GM12878 (cell line): ENCODE measurements around the gene KCNH5. TPM values are rescaled to one million over a fixed set of nuclear protein-coding genes. Genes with fewer than 3 reads are reported as not detected.

Experiments
- ATAC-seq: fragments of 200-7000 bp; cut with Tn5 transposase; 3 replicates; pipeline ENCODE4 v1.9.1; 2020; ENCODE audit warnings: mild to moderate bottlenecking, moderate library complexity
- BruUV-seq: library from RNA; stranded (reverse); fragments of 400-500 nt; replicated peaks from 2 replicates; lab custom pipeline; 2021; lab: Mats Ljungman, UMichigan
- CTCF ChIA-PET: fragments of 300-600 bp; sonication (Branson Sonifier 250); formaldehyde crosslinking; extraction: SDS; loops from one replicate; lab custom pipeline; 2021; ENCODE audit warnings: inconsistent platforms; lab: Yijun Ruan, JAX
- POLR2A ChIA-PET: fragments of 350-600 bp; formaldehyde crosslinking; extraction: SDS; loops from one replicate; lab custom pipeline; 2021; ENCODE audit warnings: inconsistent platforms; lab: Charles Lee
- RAD21 ChIA-PET: fragments of 300-600 bp; sonication (Branson Sonifier 250); formaldehyde crosslinking; loops from one replicate; lab custom pipeline; 2023; ENCODE audit warnings: antibody characterized with exemption; ENCODE audit not compliant: unreplicated experiment; lab: Charles Lee
- SMC1A ChIA-PET: fragments of 300-600 bp; sonication (Branson Sonifier 250); formaldehyde crosslinking; loops from one replicate; lab custom pipeline; 2023; ENCODE audit not compliant: unreplicated experiment, uncharacterized antibody; lab: Charles Lee
- DNase-seq: peaks from one replicate; pipeline ENCODE4 v3.0.0-alpha.2; 2011; ENCODE audit warnings: low read depth, low spot score
- FAIRE-seq: peaks from 3 replicates; lab custom pipeline; 2011; peaks lifted over from hg19 to GRCh38; lab: Jason Lieb, UNC
- H2AFZ ChIP-seq: 2 replicates; pipeline ENCODE4 v1.6.0; 2011; ENCODE audit warnings: low read depth, low read length, control low read depth; ENCODE audit not compliant: control insufficient read depth
- H3K27ac ChIP-seq: 2 replicates; pipeline ENCODE4 v1.5.1; 2011; ENCODE audit warnings: control low read depth; ENCODE audit not compliant: control insufficient read depth, insufficient read depth
- H3K27me3 ChIP-seq, 2 experiments: replicated peaks in 1 of 2; 2 replicates each; pipeline versions ENCODE4 v1.6.0 to v1.6.1; 2011; ENCODE audit warnings: low read length in 1 of 2; ENCODE audit not compliant: control insufficient read depth in 2 of 2, insufficient read depth in 2 of 2
- H3K36me3 ChIP-seq, 2 experiments: 2 replicates each; pipeline ENCODE4 v1.5.1; 2011; ENCODE audit warnings: low read length in 1 of 2; ENCODE audit not compliant: control insufficient read depth in 2 of 2, insufficient read depth in 2 of 2
- H3K4me1 ChIP-seq: 2 replicates; pipeline ENCODE4 v1.6.1; 2011; ENCODE audit warnings: mild to moderate bottlenecking, low read length, moderate library complexity, mixed read lengths; ENCODE audit not compliant: control insufficient read depth, insufficient read depth
- H3K4me2 ChIP-seq: 2 replicates; pipeline ENCODE4 v1.6.0; 2011; ENCODE audit warnings: control low read depth; ENCODE audit not compliant: control insufficient read depth, insufficient read depth
- H3K4me3 ChIP-seq: fragments of 200-600 bp; sonication (generic); 2 replicates; pipeline ENCODE4 v1.5.1; 2016
- H3K79me2 ChIP-seq: 2 replicates; pipeline ENCODE4 v1.6.0; 2011; ENCODE audit warnings: low read length; ENCODE audit not compliant: control insufficient read depth, insufficient read depth
- H3K9ac ChIP-seq: 2 replicates; pipeline ENCODE4 v1.8.0; 2011; ENCODE audit warnings: low read length, control low read depth, mixed read lengths; ENCODE audit not compliant: control insufficient read depth, insufficient read depth
- H3K9me3 ChIP-seq: replicated peaks from 3 replicates; pipeline ENCODE4 v1.5.1; 2011; ENCODE audit warnings: mild to moderate bottlenecking, low read length; ENCODE audit not compliant: control insufficient read depth, insufficient read depth
- H4K20me1 ChIP-seq: 2 replicates; pipeline ENCODE4 v1.6.0; 2011; ENCODE audit not compliant: control insufficient read depth, insufficient read depth
- BRCA1 ChIP-seq: IDR thresholded peaks from 2 replicates; pipeline ENCODE4 v1.6.1; 2011; ENCODE audit warnings: low read depth, low read length, improper control_type of control experiment
- JUNB ChIP-seq: IDR thresholded peaks from 2 replicates; pipeline ENCODE4 v1.6.1; 2016; ENCODE audit warnings: antibody characterized with exemption, mild to moderate bottlenecking
- PML ChIP-seq: IDR thresholded peaks from 2 replicates; pipeline ENCODE4 v1.6.1; 2012; ENCODE audit warnings: low read length, inconsistent platforms
- RAD51 ChIP-seq: fragments of 450-650 bp; IDR thresholded peaks from 2 replicates; pipeline ENCODE4 v1.6.1; 2016; ENCODE audit warnings: moderate library complexity, mild to moderate bottlenecking, inconsistent platforms
- SMAD1 ChIP-seq: fragments of 450-650 bp; IDR thresholded peaks from 2 replicates; pipeline ENCODE4 v1.6.1; 2018; ENCODE audit warnings: mild to moderate bottlenecking, low read depth; ENCODE audit not compliant: partially characterized antibody
- SMC3 ChIP-seq: IDR thresholded peaks from 2 replicates; pipeline ENCODE4 v1.6.1; 2011; ENCODE audit warnings: low read length, improper control_type of control experiment, borderline replicate concordance
- SREBF1 ChIP-seq: IDR thresholded peaks from 2 replicates; pipeline ENCODE4 v1.6.1; 2012; ENCODE audit warnings: mild to moderate bottlenecking, low read length
- STAT1 ChIP-seq: fragments of 450-650 bp; conservative IDR thresholded peaks from 2 replicates; pipeline ENCODE4 v1.6.1; 2014; ENCODE audit warnings: antibody characterized with exemption, mild to moderate bottlenecking
- WRNIP1 ChIP-seq: IDR thresholded peaks from 2 replicates; pipeline ENCODE4 v1.6.1; 2011; ENCODE audit warnings: low read depth, low read length, improper control_type of control experiment, borderline replicate concordance
- ZNF384 ChIP-seq: IDR thresholded peaks from 2 replicates; pipeline ENCODE4 v1.6.1; 2012; ENCODE audit warnings: low read depth, mild to moderate bottlenecking, low read length, improper control_type of control experiment, borderline replicate concordance
- WGBS: methylation state at CpG from one replicate; pipeline ENCODE4 v1.1.6; 2016; ENCODE audit warnings: low lambda C conversion rate; ENCODE audit not compliant: insufficient replicate concordance, insufficient coverage; ENCODE audit errors: missing lambda C conversion rate; 5-methylcytosine and 5-hydroxymethylcytosine counted together
- in situ Hi-C: fragments of 300-500 bp; cut with MboI; formaldehyde crosslinking; loops from 9 replicates; pipeline ENCODE4 v1.14.3; 2018; ENCODE audit warnings: mixed read lengths
- intact Hi-C: fragments of 100-400 bp; cut with micrococcal nuclease; formaldehyde crosslinking; loops from one replicate; pipeline ENCODE4 v1.14.2; 2022; ENCODE audit not compliant: unreplicated experiment
- polyA plus RNA-seq, 11 experiments: library from polyadenylated mRNA; depleted of rRNA in 4 of 11; unstranded in 6 of 11; stranded (reverse) in 5 of 11; fragments of >200 nt; fragmentation: Nextera tagmentation in 4 of 11; fragmentation: Illumina TruSeq in 1 of 11; extraction: Ambion mirVana in 4 of 11; extraction: Trizol in 1 of 11; gene quantifications; 1 replicate in 1 of 11; 2 replicates in 10 of 11; pipeline versions ENCODE4 v1.2.1 to v1.2.3, GENCODE V29; 2011 to 2016; ENCODE audit warnings: inconsistent platforms in 2 of 11, missing spikeins in 2 of 11, low read depth in 1 of 11
- total RNA-seq, 4 experiments: library from RNA; depleted of rRNA in 3 of 4; stranded (reverse); fragments of >200 nt in 3 of 4; fragmentation: Illumina TruSeq in 1 of 4; extraction: Trizol in 1 of 4; gene quantifications; 2 replicates each; pipeline versions ENCODE4 v1.2.1 to v1.2.3, GENCODE V29; 2013 to 2021
- TF ChIP-seq, protein P1 (sequence below): IDR thresholded peaks from 2 replicates; pipeline ENCODE4 v1.6.1; 2012; ENCODE audit warnings: low read depth, low read length, improper control_type of control experiment
- TF ChIP-seq, protein P2 (sequence below): IDR thresholded peaks from 2 replicates; pipeline ENCODE4 v1.6.1; 2012; ENCODE audit warnings: mild to moderate bottlenecking, low read depth, low read length

The KCNH5 gene
- total and polyA plus RNA-seq, 10 of the 15 experiments (the other 5 are each of a cell fraction or from before 2014, with no cell fraction given): under 0.01 to 0.04 (median 0.04) TPM; not detected in 7

DNA sequence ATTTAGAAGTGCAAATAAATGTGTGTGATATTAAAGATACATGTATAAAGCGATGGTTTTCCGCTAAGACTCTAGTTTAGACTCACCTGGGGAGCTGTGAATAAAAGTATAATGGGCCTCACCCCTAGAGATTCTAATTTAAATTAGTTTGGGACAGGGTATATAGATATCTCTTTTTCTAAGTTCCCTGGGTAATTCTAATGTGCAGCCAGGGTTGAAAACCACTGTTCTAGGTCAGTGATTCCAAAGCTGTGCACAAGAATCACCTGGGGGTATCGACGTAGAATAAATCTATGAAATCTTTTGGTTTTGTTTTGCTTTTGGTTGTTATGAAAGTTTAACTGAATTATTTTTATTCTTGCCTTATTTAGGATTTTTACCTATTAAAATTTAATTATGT is 302.1 kb downstream of the KCNH5 start:
- Histone ChIP-seq H3K79me2 (no peaks in the 10 kb centered on the region), H3K9me3 (no peaks in the 10 kb centered on the region), H3K4me3 (no peak overlapping the region), H2AFZ (no peak overlapping the region), H3K9ac (no peak overlapping the region), H3K27me3 (no peaks in the 10 kb centered on the region), H3K27ac (no peak overlapping the region), H3K4me1 (no peaks in the 10 kb centered on the region), H4K20me1 (no peaks in the 10 kb centered on the region), H3K36me3 (no peaks in the 10 kb centered on the region), H3K4me2 (no peak overlapping the region)
- TF ChIP-seq SREBF1 (no peak), PML (no peak), JUNB (no peak), BRCA1 (no peak), SMAD1 (no peak), WRNIP1 (no peak)
- TF ChIP-seq, protein P1, sequence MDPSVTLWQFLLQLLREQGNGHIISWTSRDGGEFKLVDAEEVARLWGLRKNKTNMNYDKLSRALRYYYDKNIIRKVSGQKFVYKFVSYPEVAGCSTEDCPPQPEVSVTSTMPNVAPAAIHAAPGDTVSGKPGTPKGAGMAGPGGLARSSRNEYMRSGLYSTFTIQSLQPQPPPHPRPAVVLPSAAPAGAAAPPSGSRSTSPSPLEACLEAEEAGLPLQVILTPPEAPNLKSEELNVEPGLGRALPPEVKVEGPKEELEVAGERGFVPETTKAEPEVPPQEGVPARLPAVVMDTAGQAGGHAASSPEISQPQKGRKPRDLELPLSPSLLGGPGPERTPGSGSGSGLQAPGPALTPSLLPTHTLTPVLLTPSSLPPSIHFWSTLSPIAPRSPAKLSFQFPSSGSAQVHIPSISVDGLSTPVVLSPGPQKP: no peak
- no peak for DNase-seq
- ChIA-PET SMC1A (no interaction called here), CTCF (no interaction called here), POLR2A (no interaction called here), RAD21 (no interaction called here)
- no peak for ATAC-seq
- intact Hi-C loops (no loop called here), in situ Hi-C loops (no loop called here)
- no TSS peak for BruUV-seq
- WGBS: 48% methylated on average over 4 of the region's 4 CpGs
- no peak for FAIRE-seq

DNA sequence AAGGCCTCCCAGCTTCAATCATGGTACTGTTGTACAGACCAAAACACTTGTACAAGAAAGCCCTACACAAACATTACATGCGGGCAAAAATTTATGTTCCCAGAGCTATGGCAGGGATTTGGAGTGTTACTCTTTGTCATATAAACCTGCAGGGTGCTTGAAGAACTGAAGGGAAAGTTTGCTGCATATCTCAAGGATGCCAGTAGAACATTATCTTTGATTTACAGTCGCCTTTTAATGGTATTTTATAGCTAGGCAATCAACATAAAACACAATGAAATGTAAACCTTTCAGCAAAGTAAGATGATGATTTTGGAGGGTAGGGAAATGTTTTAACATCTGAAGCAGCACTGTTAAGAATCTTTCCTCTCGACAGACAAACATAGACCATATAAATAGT is 305.6 kb downstream of the KCNH5 start:
- intact Hi-C loops: no loop called here
- no peak overlapping the region for H3K4me2 ChIP-seq
- in situ Hi-C loops: no loop called here
- ChIA-PET CTCF (interaction anchor here (1.0 to 1.1 kb wide), 2 partner anchors 11 to 52 kb away, joined by 3 read pairs; no protein-coding TSS in a partner anchor), SMC1A (no interaction called here), RAD21 (no interaction called here), POLR2A (no interaction called here)
- H3K27me3 ChIP-seq: no peaks in the 10 kb centered on the region
- ATAC-seq (no peak), DNase-seq (no peak), FAIRE-seq (no peak)
- no peaks in the 10 kb centered on the region for H4K20me1 ChIP-seq
- no peaks in the 10 kb centered on the region for H3K36me3 ChIP-seq
- H3K9me3 ChIP-seq: no peaks in the 10 kb centered on the region
- H3K79me2 ChIP-seq: no peaks in the 10 kb centered on the region
- BruUV-seq: no TSS peak
- H3K9ac ChIP-seq: no peak overlapping the region
- no peak overlapping the region for H3K4me3 ChIP-seq
- H3K4me1 ChIP-seq: no peaks in the 10 kb centered on the region
- H2AFZ ChIP-seq: no peak overlapping the region
- H3K27ac ChIP-seq: no peak overlapping the region
- 38% methylated on average over 3 of the region's 3 CpGs for WGBS
- TF ChIP-seq ZNF384 (no peak), RAD51 (no peak), STAT1 (no peak), SMC3 (no peak)
- TF ChIP-seq, protein P2, sequence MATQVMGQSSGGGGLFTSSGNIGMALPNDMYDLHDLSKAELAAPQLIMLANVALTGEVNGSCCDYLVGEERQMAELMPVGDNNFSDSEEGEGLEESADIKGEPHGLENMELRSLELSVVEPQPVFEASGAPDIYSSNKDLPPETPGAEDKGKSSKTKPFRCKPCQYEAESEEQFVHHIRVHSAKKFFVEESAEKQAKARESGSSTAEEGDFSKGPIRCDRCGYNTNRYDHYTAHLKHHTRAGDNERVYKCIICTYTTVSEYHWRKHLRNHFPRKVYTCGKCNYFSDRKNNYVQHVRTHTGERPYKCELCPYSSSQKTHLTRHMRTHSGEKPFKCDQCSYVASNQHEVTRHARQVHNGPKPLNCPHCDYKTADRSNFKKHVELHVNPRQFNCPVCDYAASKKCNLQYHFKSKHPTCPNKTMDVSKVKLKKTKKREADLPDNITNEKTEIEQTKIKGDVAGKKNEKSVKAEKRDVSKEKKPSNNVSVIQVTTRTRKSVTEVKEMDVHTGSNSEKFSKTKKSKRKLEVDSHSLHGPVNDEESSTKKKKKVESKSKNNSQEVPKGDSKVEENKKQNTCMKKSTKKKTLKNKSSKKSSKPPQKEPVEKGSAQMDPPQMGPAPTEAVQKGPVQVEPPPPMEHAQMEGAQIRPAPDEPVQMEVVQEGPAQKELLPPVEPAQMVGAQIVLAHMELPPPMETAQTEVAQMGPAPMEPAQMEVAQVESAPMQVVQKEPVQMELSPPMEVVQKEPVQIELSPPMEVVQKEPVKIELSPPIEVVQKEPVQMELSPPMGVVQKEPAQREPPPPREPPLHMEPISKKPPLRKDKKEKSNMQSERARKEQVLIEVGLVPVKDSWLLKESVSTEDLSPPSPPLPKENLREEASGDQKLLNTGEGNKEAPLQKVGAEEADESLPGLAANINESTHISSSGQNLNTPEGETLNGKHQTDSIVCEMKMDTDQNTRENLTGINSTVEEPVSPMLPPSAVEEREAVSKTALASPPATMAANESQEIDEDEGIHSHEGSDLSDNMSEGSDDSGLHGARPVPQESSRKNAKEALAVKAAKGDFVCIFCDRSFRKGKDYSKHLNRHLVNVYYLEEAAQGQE: no peak
